H1 (cell line): ENCODE results near the gene DLX4. TPM values are rescaled to one million over a fixed set of nuclear protein-coding genes. Genes with fewer than 3 reads are reported as not detected.

ENCODE experiments used
- ASH2L ChIP-seq: fragments of 200-600, 300-600 bp; sonication (generic); IDR thresholded peaks from one replicate; pipeline ENCODE4 v1.7.1; 2017; ENCODE audit warnings: low read length
- CBX5 ChIP-seq: fragments of 300-800, 300-1000 bp; sonication (generic); IDR thresholded peaks from 2 replicates; pipeline ENCODE4 v1.7.1; 2016; ENCODE audit warnings: antibody characterized with exemption, low read length, low read depth
- CBX8 ChIP-seq: fragments of 300-800, 300-1000 bp; sonication (generic); IDR thresholded peaks from 2 replicates; pipeline ENCODE4 v1.7.1; 2016; ENCODE audit warnings: low read depth, low read length, borderline replicate concordance
- CREB1 ChIP-seq: IDR thresholded peaks from 2 replicates; pipeline ENCODE4 v1.6.1; 2012; ENCODE audit warnings: inconsistent platforms
- HDAC6 ChIP-seq: IDR thresholded peaks from one replicate; pipeline ENCODE4 v1.7.1; 2012; ENCODE audit warnings: low read depth, mild to moderate bottlenecking, inconsistent platforms, low read length, moderate library complexity
- MAFK ChIP-seq: IDR thresholded peaks from 2 replicates; pipeline ENCODE4 v1.6.1; 2012; ENCODE audit warnings: low read depth, mild to moderate bottlenecking, improper control_type of control experiment, low read length
- POLR2A ChIP-seq, 2 experiments: IDR thresholded peaks; 1 replicate in 1 of 2; 2 replicates in 1 of 2; pipeline ENCODE4 v1.6.1; 2011; ENCODE audit warnings: low read depth in 2 of 2, low read length in 2 of 2, mild to moderate bottlenecking in 2 of 2; ENCODE audit errors: control extremely low read depth in 1 of 2
- SIN3A ChIP-seq, 2 experiments: IDR thresholded peaks in 1 of 2; conservative IDR thresholded peaks in 1 of 2; 2 replicates each; pipeline ENCODE4 v1.6.1; 2011 to 2012; ENCODE audit warnings: low read length in 2 of 2, improper control_type of control experiment in 1 of 2, low read depth in 1 of 2, mild to moderate bottlenecking in 1 of 2
- SP2 ChIP-seq: IDR thresholded peaks from 2 replicates; pipeline ENCODE4 v1.6.1; 2012; ENCODE audit warnings: mild to moderate bottlenecking, low read length, inconsistent platforms
- TAF1 ChIP-seq: IDR thresholded peaks from 2 replicates; pipeline ENCODE4 v1.6.1; 2011; ENCODE audit warnings: mild to moderate bottlenecking, low read depth, low read length
- polyA plus RNA-seq, 7 experiments: library from polyadenylated mRNA; depleted of rRNA in 3 of 7; stranded (reverse) in 5 of 7; unstranded in 2 of 7; fragments of >200 nt in 5 of 7; fragments of 200-250 nt in 2 of 7; gene quantifications; 1 replicate in 5 of 7; 2 replicates in 1 of 7; 4 replicates in 1 of 7; pipeline versions ENCODE4 v1.2.1 to v1.2.3, GENCODE V29; 2011 to 2013; ENCODE audit warnings: missing spikeins in 2 of 7, mixed read lengths in 2 of 7
- total RNA-seq: library from RNA; stranded (reverse); fragmentation: NEBNext Ultra II Directional; extraction: Animal tissue kit (Norgen Biotek cat#: 25700); gene quantifications from 2 replicates; pipeline ENCODE4 v1.2.1, GENCODE V29; 2021
- TF ChIP-seq, protein P1 (sequence below): IDR thresholded peaks from 2 replicates; pipeline ENCODE4 v1.6.1; 2012; ENCODE audit warnings: inconsistent platforms
- TF ChIP-seq, protein P2 (sequence below): IDR thresholded peaks from 2 replicates; pipeline ENCODE4 v1.6.1; 2011; ENCODE audit warnings: low read length, improper control_type of control experiment
- TF ChIP-seq, protein P3 (sequence below): IDR thresholded peaks from 2 replicates; pipeline ENCODE4 v1.6.1; 2012; ENCODE audit warnings: low read length, inconsistent platforms

The DLX4 gene
- total and polyA plus RNA-seq, 2 of the 8 experiments (the other 6 are each of a cell fraction or from before 2014, with no cell fraction given) = 0.67 to 0.80 TPM

DNA sequence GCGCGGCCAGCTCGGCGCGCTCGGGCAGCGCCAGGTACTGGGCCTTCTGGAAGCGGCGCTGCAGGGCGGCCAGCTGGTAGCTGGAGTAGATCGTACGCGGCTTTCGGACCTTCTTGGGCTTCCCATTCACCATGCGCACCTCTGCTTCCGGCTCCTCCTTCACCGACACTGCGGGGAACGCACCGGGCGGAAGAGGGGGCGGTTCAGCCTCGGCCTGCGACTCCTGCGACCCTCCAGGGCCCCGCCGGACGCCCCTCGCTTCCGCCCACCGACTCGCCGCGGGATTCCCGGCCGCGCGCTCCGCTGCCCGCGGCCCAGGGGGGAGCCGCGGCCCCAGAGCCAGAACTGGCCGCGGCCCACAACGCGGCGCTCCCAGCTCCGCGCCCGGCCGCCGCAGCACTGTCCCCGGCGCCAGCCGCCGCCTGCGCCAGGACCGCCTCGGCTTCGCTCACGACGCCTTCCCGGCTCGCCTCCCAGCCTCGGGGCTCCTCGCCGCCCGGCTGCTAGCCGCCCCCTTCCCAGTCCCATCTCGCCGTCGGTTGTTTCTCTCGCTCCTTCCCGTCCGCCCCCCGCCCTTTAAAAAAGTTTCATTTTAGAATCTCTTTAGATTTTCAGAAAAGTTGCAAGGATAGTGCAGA is 24.6 kb downstream of the DLX4 start (continued):
- no peak for TF ChIP-seq SP2
- no peak for TF ChIP-seq TAF1
- peak; percentile 1 for TF ChIP-seq ASH2L
- TF ChIP-seq POLR2A (IDR thresholded peaks at IDR 0.05; ENCODE audit: control extremely low read depth in 1 of 2, low read depth in 2 of 2, low read length in 2 of 2) = no peak
- TF ChIP-seq CREB1 = no peak
- TF ChIP-seq, protein P1, sequence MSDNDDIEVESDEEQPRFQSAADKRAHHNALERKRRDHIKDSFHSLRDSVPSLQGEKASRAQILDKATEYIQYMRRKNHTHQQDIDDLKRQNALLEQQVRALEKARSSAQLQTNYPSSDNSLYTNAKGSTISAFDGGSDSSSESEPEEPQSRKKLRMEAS = peak; percentile 34; the same call in 1 of the 2 replicates
- no peak for TF ChIP-seq CBX5
- no peak for TF ChIP-seq HDAC6
- TF ChIP-seq, protein P2, sequence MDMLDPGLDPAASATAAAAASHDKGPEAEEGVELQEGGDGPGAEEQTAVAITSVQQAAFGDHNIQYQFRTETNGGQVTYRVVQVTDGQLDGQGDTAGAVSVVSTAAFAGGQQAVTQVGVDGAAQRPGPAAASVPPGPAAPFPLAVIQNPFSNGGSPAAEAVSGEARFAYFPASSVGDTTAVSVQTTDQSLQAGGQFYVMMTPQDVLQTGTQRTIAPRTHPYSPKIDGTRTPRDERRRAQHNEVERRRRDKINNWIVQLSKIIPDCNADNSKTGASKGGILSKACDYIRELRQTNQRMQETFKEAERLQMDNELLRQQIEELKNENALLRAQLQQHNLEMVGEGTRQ = no peak
- TF ChIP-seq, protein P3, sequence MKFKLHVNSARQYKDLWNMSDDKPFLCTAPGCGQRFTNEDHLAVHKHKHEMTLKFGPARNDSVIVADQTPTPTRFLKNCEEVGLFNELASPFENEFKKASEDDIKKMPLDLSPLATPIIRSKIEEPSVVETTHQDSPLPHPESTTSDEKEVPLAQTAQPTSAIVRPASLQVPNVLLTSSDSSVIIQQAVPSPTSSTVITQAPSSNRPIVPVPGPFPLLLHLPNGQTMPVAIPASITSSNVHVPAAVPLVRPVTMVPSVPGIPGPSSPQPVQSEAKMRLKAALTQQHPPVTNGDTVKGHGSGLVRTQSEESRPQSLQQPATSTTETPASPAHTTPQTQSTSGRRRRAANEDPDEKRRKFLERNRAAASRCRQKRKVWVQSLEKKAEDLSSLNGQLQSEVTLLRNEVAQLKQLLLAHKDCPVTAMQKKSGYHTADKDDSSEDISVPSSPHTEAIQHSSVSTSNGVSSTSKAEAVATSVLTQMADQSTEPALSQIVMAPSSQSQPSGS = no peak
- no peak for TF ChIP-seq MAFK
- TF ChIP-seq CBX8 = no peak
- TF ChIP-seq SIN3A (conservative IDR thresholded peaks at IDR 0.05 in 1 of 2, IDR thresholded peaks at IDR 0.05 in 1 of 2; ENCODE audit: low read depth in 1 of 2, low read length in 2 of 2) = peak; percentile 3 to 42; a peak in 1 of 4 replicates
